ENCODE results near the gene HTRA3.
A peak's percentile ranks its signal among the peaks of the same experiment; 100 is the strongest.

HTRA3 gene

GRCh38 chr4:8277356-8278008 is 7.9 kb downstream of the HTRA3 start:
- no peak for TF ChIP-seq CTCF (IDR thresholded peaks at IDR 0.05; ENCODE audit: low read depth, low read length)

GRCh38 chr4:8278009-8278395 is 8.4 kb downstream of the HTRA3 start:
- DNase-seq (ENCODE audit: low read depth in 2 of 2): no peak
- H3K4me3 ChIP-seq (replicated peaks in 1 of 2; ENCODE audit: low read depth in 2 of 2, low read length in 2 of 2): no peak overlapping the region
- TF ChIP-seq CTCF (IDR thresholded peaks at IDR 0.05; ENCODE audit: low read depth, low read length): no peak

More at GRCh38 chr4:8277356-8278008, 7.9 kb downstream of the HTRA3 start:
- no peak for DNase-seq (ENCODE audit: low read depth in 2 of 2)
- no peak overlapping the region for H3K4me3 ChIP-seq (replicated peaks in 1 of 2; ENCODE audit: low read depth in 2 of 2, low read length in 2 of 2)

GRCh38 chr4:8278421-8279287 is 9.1 kb downstream of the HTRA3 start:
- DNase-seq (ENCODE audit: low read depth in 2 of 2): peak; percentile 88 to 91
- no peak overlapping the region for H3K4me3 ChIP-seq (replicated peaks in 1 of 2; ENCODE audit: low read depth in 2 of 2, low read length in 2 of 2)
- no peak for TF ChIP-seq CTCF (IDR thresholded peaks at IDR 0.05; ENCODE audit: low read depth, low read length)

GRCh38 chr4:8279321-8280157 is 10.0 kb downstream of the HTRA3 start:
- DNase-seq (ENCODE audit: low read depth in 2 of 2): no peak
- no peak for TF ChIP-seq CTCF (IDR thresholded peaks at IDR 0.05; ENCODE audit: low read depth, low read length)
- no peak overlapping the region for H3K4me3 ChIP-seq (replicated peaks in 1 of 2; ENCODE audit: low read depth in 2 of 2, low read length in 2 of 2)

- TF ChIP-seq CTCF (IDR thresholded peaks at IDR 0.05; ENCODE audit: low read depth, low read length): no peak
- no peak for DNase-seq (ENCODE audit: low read depth in 2 of 2)
- no peak overlapping the region for H3K4me3 ChIP-seq (replicated peaks in 1 of 2; ENCODE audit: low read depth in 2 of 2, low read length in 2 of 2)
These were observed 10.8 kb downstream of the HTRA3 start for GRCh38 chr4:8280158-8280875.

GRCh38 chr4:8280876-8281440 is 11.4 kb downstream of the HTRA3 start:
- H3K4me3 ChIP-seq (replicated peaks in 1 of 2; ENCODE audit: low read depth in 2 of 2, low read length in 2 of 2): no peak overlapping the region
- TF ChIP-seq CTCF (IDR thresholded peaks at IDR 0.05; ENCODE audit: low read depth, low read length): no peak
- no peak for DNase-seq (ENCODE audit: low read depth in 2 of 2)
